Liver (tissue), 9 donors: ENCODE measurements around the gene OR8B4. TPM values are rescaled to one million over a fixed set of nuclear protein-coding genes. Genes with fewer than 3 reads are reported as not detected.
"Not testable (repeated sequence)": the region's sequence is repeated elsewhere in the genome, so short reads cannot be mapped to it uniquely, and the experiment has no call there.

ENCODE experiments used
- DNase-seq: peaks from one replicate; pipeline ENCODE4 v3.0.0-alpha.2; 2017; ENCODE audit warnings: low spot score
- H3K27ac ChIP-seq, 2 donors: one replicate each; pipeline ENCODE4 v1.7.0; 2013; ENCODE audit warnings: inconsistent platforms in 2 of 2, low read length in 2 of 2, control low read depth in 1 of 2, low read depth in 1 of 2, mild to moderate bottlenecking in 1 of 2
- H3K27me3 ChIP-seq, 4 donors: one replicate each; pipeline versions ENCODE4 v1.6.1 to v1.7.0; 2013; ENCODE audit warnings: low read length in 3 of 4, inconsistent platforms in 1 of 4, mild to moderate bottlenecking in 1 of 4, moderate library complexity in 1 of 4; ENCODE audit not compliant: control insufficient read depth in 4 of 4, insufficient read depth in 4 of 4
- H3K36me3 ChIP-seq, 4 donors: one replicate each; pipeline versions ENCODE4 v1.6.1 to v1.7.0; 2013; ENCODE audit warnings: low read length in 3 of 4, mild to moderate bottlenecking in 3 of 4, low read depth in 1 of 4, moderate library complexity in 1 of 4; ENCODE audit not compliant: control insufficient read depth in 4 of 4, insufficient read depth in 3 of 4
- H3K4me1 ChIP-seq, 4 donors: one replicate each; pipeline versions ENCODE4 v1.6.1 to v1.7.0; 2013; ENCODE audit warnings: low read length in 3 of 4, mild to moderate bottlenecking in 3 of 4, moderate library complexity in 1 of 4; ENCODE audit not compliant: control insufficient read depth in 4 of 4, insufficient read depth in 4 of 4
- H3K4me3 ChIP-seq, 3 donors: one replicate each; pipeline versions ENCODE4 v1.6.1 to v1.7.0; 2013; ENCODE audit warnings: low read length in 3 of 3, control low read depth in 1 of 3, low read depth in 1 of 3, mild to moderate bottlenecking in 1 of 3
- H3K9ac ChIP-seq, 2 donors: one replicate each; pipeline ENCODE4 v1.7.0; 2013; ENCODE audit warnings: low read length in 2 of 2, mild to moderate bottlenecking in 2 of 2, moderate library complexity in 2 of 2, control low read depth in 1 of 2, low read depth in 1 of 2
- H3K9me3 ChIP-seq, 4 donors: one replicate each; pipeline versions ENCODE4 v1.6.1 to v1.7.0; 2013; ENCODE audit warnings: low read length in 3 of 4; ENCODE audit not compliant: control insufficient read depth in 4 of 4
- EGR1 ChIP-seq, 2 donors: IDR thresholded peaks; 2 replicates each; pipeline ENCODE4 v1.6.1; 2016 to 2018; ENCODE audit warnings: antibody characterized with exemption in 2 of 2, low read depth in 2 of 2
- FOXA1 ChIP-seq: IDR thresholded peaks from 2 replicates; pipeline ENCODE4 v1.6.1; 2016; ENCODE audit warnings: antibody characterized with exemption
- FOXA2 ChIP-seq: IDR thresholded peaks from 2 replicates; pipeline ENCODE4 v1.6.1; 2016; ENCODE audit warnings: antibody characterized with exemption
- GABPA ChIP-seq, 2 donors: IDR thresholded peaks in 1 of 2; conservative IDR thresholded peaks in 1 of 2; 2 replicates each; pipeline ENCODE4 v1.6.1; 2016; ENCODE audit warnings: antibody characterized with exemption in 2 of 2, mild to moderate bottlenecking in 1 of 2, moderate library complexity in 1 of 2
- HNF4A ChIP-seq, 2 donors: conservative IDR thresholded peaks; 2 replicates each; pipeline ENCODE4 v1.6.1; 2016; ENCODE audit warnings: antibody characterized with exemption in 2 of 2, mild to moderate bottlenecking in 2 of 2
- HNF4G ChIP-seq: IDR thresholded peaks from 2 replicates; pipeline ENCODE4 v1.6.1; 2016; ENCODE audit warnings: antibody characterized with exemption
- JUND ChIP-seq, 2 donors: IDR thresholded peaks; 2 replicates each; pipeline ENCODE4 v1.6.1; 2016; ENCODE audit warnings: antibody characterized with exemption in 2 of 2
- NR2F2 ChIP-seq: IDR thresholded peaks from 2 replicates; pipeline ENCODE4 v1.6.1; 2016; ENCODE audit warnings: antibody characterized with exemption
- RAD21 ChIP-seq, 2 donors: IDR thresholded peaks; 2 replicates each; pipeline ENCODE4 v1.6.1; 2016; ENCODE audit warnings: antibody characterized with exemption in 2 of 2, mild to moderate bottlenecking in 2 of 2
- RXRA ChIP-seq, 2 donors: IDR thresholded peaks; 2 replicates each; pipeline ENCODE4 v1.6.1; 2017 to 2018; ENCODE audit warnings: antibody characterized with exemption in 2 of 2, mild to moderate bottlenecking in 1 of 2
- SP1 ChIP-seq: IDR thresholded peaks from 2 replicates; pipeline ENCODE4 v1.6.1; 2018; ENCODE audit warnings: antibody characterized with exemption, mild to moderate bottlenecking
- TAF1 ChIP-seq: conservative IDR thresholded peaks from 2 replicates; pipeline ENCODE4 v1.6.1; 2016; ENCODE audit warnings: antibody characterized with exemption, mild to moderate bottlenecking
- YY1 ChIP-seq: IDR thresholded peaks from 2 replicates; pipeline ENCODE4 v1.6.1; 2016; ENCODE audit warnings: antibody characterized with exemption, mild to moderate bottlenecking
- WGBS: extraction: QIAGEN DNeasy Blood & Tissue Kit; methylation state at CpG from one replicate; pipeline ENCODE4 v1.1.7; 2013; 5-methylcytosine and 5-hydroxymethylcytosine counted together
- polyA plus RNA-seq, 2 donors: library from polyadenylated mRNA; stranded (reverse) in 1 of 2; unstranded in 1 of 2; fragments of 200-250 nt in 1 of 2; fragments of >200 nt in 1 of 2; fragmentation: Nextera tagmentation in 1 of 2; extraction: Ambion mirVana in 1 of 2; gene quantifications; one replicate each; pipeline versions ENCODE4 v1.2.1 to v1.2.3, GENCODE V29; 2013 to 2015
- total RNA-seq, 2 donors: library from RNA; depleted of rRNA; stranded (reverse); fragments of >200 nt; gene quantifications; one replicate each; pipeline ENCODE4 v1.2.3, GENCODE V29; 2014
- TF ChIP-seq, protein P1 (sequence below): IDR thresholded peaks from 2 replicates; pipeline ENCODE4 v1.6.1; 2016; ENCODE audit warnings: antibody characterized with exemption
- TF ChIP-seq, protein P2 (sequence below): IDR thresholded peaks from 2 replicates; pipeline ENCODE4 v1.6.1; 2016; ENCODE audit warnings: antibody characterized with exemption
- TF ChIP-seq, protein P3 (sequence below): IDR thresholded peaks from 2 replicates; pipeline ENCODE4 v1.6.1; 2016; ENCODE audit warnings: antibody characterized with exemption, mild to moderate bottlenecking
- TF ChIP-seq, protein P4 (sequence below): IDR thresholded peaks from 2 replicates; pipeline ENCODE4 v1.6.1; 2016; ENCODE audit warnings: antibody characterized with exemption
- TF ChIP-seq, protein P5 (sequence below): fragments of 150-350 bp; IDR thresholded peaks from 2 replicates; pipeline ENCODE4 v1.5.1; 2017; ENCODE audit warnings: improper control_type of control experiment, low read depth, low read length; ENCODE audit not compliant: missing input control
- donor health status: healthy.
- donor health status: healthy.
- donor health status: healthy.
- donor health status: healthy.
- donor health status: healthy.

OR8B4 gene
- total and polyA plus RNA-seq, 4 donors = not detected

DNA sequence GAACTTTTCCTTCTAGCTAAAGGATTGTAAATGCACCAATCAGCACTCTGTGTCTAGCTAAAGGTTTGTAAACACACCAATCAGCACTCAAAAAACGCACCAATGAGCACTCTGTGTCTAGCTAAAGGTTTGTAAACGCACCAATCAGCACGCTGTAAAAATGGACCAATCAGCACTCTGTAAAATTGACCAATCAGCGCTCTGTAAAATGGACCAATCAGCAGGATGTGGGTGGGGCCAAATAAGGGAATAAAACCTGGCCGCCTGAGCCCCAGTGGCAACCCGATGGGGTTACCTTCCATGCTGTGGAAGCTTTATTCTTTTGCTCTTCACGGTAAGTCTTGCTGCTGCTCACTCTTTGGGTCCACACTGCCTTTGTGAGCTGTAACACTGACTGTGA, 34.7 kb upstream of the OR8B4 start:
- not testable (repeated sequence) for H3K27ac ChIP-seq, H3K4me1 ChIP-seq, H3K36me3 ChIP-seq, H3K9me3 ChIP-seq, H3K27me3 ChIP-seq, DNase-seq, H3K4me3 ChIP-seq, H3K9ac ChIP-seq
- WGBS = 86% methylated on average over 7 of the region's 7 CpGs

DNA sequence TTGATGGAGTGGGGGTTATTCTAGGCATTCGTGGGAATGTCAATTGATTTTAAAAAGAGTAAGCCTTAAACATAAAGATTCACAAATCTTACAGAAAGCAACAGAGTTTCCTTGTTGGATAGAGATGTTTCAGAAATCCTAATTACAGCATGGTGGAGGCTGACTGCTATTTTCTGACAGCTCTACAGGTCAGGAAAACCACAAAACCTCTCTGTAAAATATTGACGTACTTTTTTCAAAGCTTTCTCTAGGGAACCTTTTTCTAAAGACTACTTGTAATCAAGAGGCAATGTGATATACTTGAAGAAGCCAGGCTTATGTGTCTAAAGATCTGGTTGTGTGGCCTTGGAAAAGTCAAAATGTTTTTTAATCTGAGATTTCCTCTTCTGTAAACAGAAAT, 29.9 kb upstream of the OR8B4 start:
- WGBS = 44% methylated on average over 2 of the region's 2 CpGs
- Histone ChIP-seq H3K4me1 (no peaks in the 10 kb centered on the region), H3K27ac (no peak overlapping the region), H3K36me3 (no peaks in the 10 kb centered on the region), H3K27me3 (peaks cover 0 to 3% (median 0%) of the 10 kb centered on the region in 4 donors), H3K9me3 (peaks cover 0 to 2% (median 0%) of the 10 kb centered on the region in 4 donors), H3K4me3 (no peak overlapping the region), H3K9ac (no peak overlapping the region)
- no peak for DNase-seq
- TF ChIP-seq NR2F2 = no peak
- no peak for TF ChIP-seq YY1
- TF ChIP-seq, protein P1, sequence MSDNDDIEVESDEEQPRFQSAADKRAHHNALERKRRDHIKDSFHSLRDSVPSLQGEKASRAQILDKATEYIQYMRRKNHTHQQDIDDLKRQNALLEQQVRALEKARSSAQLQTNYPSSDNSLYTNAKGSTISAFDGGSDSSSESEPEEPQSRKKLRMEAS = no peak
- no peak for TF ChIP-seq FOXA2
- TF ChIP-seq GABPA (IDR thresholded peaks at IDR 0.05 in 1 of 2, conservative IDR thresholded peaks at IDR 0.05 in 1 of 2) = no peak
- no peak for TF ChIP-seq SP1
- TF ChIP-seq HNF4G = no peak
- TF ChIP-seq RXRA (IDR thresholded peaks at IDR 0.05) = no peak
- TF ChIP-seq JUND (IDR thresholded peaks at IDR 0.05) = no peak
- no peak for TF ChIP-seq HNF4A (conservative IDR thresholded peaks at IDR 0.05)
- TF ChIP-seq TAF1 = no peak
- TF ChIP-seq, protein P2, sequence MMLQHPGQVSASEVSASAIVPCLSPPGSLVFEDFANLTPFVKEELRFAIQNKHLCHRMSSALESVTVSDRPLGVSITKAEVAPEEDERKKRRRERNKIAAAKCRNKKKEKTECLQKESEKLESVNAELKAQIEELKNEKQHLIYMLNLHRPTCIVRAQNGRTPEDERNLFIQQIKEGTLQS = no peak
- TF ChIP-seq EGR1 (IDR thresholded peaks at IDR 0.05; ENCODE audit: low read depth in 2 of 2) = no peak
- no peak for TF ChIP-seq RAD21 (IDR thresholded peaks at IDR 0.05)
- TF ChIP-seq, protein P3, sequence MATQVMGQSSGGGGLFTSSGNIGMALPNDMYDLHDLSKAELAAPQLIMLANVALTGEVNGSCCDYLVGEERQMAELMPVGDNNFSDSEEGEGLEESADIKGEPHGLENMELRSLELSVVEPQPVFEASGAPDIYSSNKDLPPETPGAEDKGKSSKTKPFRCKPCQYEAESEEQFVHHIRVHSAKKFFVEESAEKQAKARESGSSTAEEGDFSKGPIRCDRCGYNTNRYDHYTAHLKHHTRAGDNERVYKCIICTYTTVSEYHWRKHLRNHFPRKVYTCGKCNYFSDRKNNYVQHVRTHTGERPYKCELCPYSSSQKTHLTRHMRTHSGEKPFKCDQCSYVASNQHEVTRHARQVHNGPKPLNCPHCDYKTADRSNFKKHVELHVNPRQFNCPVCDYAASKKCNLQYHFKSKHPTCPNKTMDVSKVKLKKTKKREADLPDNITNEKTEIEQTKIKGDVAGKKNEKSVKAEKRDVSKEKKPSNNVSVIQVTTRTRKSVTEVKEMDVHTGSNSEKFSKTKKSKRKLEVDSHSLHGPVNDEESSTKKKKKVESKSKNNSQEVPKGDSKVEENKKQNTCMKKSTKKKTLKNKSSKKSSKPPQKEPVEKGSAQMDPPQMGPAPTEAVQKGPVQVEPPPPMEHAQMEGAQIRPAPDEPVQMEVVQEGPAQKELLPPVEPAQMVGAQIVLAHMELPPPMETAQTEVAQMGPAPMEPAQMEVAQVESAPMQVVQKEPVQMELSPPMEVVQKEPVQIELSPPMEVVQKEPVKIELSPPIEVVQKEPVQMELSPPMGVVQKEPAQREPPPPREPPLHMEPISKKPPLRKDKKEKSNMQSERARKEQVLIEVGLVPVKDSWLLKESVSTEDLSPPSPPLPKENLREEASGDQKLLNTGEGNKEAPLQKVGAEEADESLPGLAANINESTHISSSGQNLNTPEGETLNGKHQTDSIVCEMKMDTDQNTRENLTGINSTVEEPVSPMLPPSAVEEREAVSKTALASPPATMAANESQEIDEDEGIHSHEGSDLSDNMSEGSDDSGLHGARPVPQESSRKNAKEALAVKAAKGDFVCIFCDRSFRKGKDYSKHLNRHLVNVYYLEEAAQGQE = no peak
- TF ChIP-seq, protein P4, sequence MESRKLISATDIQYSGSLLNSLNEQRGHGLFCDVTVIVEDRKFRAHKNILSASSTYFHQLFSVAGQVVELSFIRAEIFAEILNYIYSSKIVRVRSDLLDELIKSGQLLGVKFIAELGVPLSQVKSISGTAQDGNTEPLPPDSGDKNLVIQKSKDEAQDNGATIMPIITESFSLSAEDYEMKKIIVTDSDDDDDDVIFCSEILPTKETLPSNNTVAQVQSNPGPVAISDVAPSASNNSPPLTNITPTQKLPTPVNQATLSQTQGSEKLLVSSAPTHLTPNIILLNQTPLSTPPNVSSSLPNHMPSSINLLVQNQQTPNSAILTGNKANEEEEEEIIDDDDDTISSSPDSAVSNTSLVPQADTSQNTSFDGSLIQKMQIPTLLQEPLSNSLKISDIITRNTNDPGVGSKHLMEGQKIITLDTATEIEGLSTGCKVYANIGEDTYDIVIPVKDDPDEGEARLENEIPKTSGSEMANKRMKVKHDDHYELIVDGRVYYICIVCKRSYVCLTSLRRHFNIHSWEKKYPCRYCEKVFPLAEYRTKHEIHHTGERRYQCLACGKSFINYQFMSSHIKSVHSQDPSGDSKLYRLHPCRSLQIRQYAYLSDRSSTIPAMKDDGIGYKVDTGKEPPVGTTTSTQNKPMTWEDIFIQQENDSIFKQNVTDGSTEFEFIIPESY = no peak
- no peak for TF ChIP-seq FOXA1
- TF ChIP-seq, protein P5, sequence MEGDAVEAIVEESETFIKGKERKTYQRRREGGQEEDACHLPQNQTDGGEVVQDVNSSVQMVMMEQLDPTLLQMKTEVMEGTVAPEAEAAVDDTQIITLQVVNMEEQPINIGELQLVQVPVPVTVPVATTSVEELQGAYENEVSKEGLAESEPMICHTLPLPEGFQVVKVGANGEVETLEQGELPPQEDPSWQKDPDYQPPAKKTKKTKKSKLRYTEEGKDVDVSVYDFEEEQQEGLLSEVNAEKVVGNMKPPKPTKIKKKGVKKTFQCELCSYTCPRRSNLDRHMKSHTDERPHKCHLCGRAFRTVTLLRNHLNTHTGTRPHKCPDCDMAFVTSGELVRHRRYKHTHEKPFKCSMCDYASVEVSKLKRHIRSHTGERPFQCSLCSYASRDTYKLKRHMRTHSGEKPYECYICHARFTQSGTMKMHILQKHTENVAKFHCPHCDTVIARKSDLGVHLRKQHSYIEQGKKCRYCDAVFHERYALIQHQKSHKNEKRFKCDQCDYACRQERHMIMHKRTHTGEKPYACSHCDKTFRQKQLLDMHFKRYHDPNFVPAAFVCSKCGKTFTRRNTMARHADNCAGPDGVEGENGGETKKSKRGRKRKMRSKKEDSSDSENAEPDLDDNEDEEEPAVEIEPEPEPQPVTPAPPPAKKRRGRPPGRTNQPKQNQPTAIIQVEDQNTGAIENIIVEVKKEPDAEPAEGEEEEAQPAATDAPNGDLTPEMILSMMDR = no peak
